Activated CD8-positive, alpha-beta memory T cell treated with anti-CD3 and anti-CD28 coated beads for 36 hours (primary cell): ENCODE measurements around the gene SEC61A1. TPM values are rescaled to one million over a fixed set of nuclear protein-coding genes. Genes with fewer than 3 reads are reported as not detected.

Experiments used
- CTCF ChIA-PET: fragments of 350-600 bp; sonication (Branson Sonifier 250); formaldehyde crosslinking; loops from one replicate; lab custom pipeline; 2021; ENCODE audit warnings: antibody characterized with exemption; lab: Charles Lee
- POLR2A ChIA-PET: fragments of 350-600 bp; sonication (Branson Sonifier 250); formaldehyde crosslinking; loops from one replicate; lab custom pipeline; 2021; ENCODE audit warnings: antibody characterized with exemption; lab: Charles Lee
- total RNA-seq, 2 experiments: library from RNA; stranded (reverse); gene quantifications; one replicate each; pipeline ENCODE4 v1.2.3, GENCODE V29; 2021

The SEC61A1 gene
- 100 to 1,000 TPM; 189 to 191 TPM for total RNA-seq

DNA sequence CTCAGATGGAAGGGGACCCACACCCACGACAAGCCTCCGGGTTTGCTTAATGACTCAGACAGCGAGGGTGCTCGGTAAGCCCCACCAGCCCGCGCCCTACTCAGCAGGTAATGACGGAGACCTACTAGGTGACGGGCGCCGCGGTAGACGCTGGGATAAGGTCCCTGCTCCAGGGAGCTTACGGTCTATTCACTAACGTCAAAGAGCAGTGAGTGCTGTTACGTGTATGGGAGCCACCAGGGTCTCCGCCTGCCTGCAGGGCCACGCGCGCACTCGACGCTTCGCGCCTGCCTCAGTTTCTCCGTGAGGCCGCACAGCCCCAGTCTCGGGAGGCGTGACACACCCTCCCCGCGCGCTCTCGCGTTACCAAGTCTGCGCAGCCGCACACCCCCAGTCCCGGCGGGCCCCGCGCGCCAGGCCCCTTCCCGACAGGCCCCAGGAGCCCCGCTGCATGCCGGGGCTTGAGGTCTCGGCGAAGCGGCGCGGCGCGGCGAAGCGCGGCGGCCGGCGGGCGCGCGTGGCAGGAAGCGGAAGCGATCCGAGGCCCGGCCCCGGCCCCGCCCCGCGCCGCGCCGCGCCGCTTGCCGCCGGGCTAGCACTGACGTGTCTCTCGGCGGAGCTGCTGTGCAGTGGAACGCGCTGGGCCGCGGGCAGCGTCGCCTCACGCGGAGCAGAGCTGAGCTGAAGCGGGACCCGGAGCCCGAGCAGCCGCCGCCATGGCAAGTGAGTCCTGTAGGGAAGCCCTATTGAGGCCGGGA, at the start of gene SEC61A1:
Gene SEC61A1, plus strand, starts transcription at position 601 of the 758 bp plus-strand sequence. Its CDS starts 116 bp downstream, at position 717.
- ChIA-PET POLR2A (interaction anchor here (0.5 to 0.6 kb wide), 2 partner anchors 381 to 477 kb away, joined by 3 to 4 read pairs; no protein-coding TSS in a partner anchor), CTCF (interaction anchor here (0.5 to 1.7 kb wide), 3 partner anchors 446 to 477 kb away, joined by 3 to 4 read pairs (median 3); no protein-coding TSS in a partner anchor)

DNA sequence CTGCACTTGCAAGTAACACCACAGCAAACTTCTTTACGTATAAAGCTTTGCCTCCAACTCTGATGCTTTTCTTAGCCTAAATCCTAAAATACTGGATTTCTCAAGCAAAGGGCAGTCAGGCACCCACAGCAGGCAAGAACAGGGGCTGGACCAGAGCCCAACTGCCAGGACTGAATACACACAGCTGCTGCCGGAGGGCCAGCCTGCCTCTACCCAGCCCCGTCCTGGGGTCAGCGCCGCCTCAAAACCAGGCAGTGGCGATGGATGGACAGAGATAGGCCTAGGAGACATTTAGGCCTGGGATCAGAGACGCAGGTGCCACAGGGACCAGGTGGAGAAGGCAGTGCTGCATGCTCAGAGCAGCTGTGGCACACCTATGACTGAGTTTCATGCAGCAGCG, 47.6 kb upstream of the SEC61A1 start:
- POLR2A ChIA-PET = no interaction called here

DNA sequence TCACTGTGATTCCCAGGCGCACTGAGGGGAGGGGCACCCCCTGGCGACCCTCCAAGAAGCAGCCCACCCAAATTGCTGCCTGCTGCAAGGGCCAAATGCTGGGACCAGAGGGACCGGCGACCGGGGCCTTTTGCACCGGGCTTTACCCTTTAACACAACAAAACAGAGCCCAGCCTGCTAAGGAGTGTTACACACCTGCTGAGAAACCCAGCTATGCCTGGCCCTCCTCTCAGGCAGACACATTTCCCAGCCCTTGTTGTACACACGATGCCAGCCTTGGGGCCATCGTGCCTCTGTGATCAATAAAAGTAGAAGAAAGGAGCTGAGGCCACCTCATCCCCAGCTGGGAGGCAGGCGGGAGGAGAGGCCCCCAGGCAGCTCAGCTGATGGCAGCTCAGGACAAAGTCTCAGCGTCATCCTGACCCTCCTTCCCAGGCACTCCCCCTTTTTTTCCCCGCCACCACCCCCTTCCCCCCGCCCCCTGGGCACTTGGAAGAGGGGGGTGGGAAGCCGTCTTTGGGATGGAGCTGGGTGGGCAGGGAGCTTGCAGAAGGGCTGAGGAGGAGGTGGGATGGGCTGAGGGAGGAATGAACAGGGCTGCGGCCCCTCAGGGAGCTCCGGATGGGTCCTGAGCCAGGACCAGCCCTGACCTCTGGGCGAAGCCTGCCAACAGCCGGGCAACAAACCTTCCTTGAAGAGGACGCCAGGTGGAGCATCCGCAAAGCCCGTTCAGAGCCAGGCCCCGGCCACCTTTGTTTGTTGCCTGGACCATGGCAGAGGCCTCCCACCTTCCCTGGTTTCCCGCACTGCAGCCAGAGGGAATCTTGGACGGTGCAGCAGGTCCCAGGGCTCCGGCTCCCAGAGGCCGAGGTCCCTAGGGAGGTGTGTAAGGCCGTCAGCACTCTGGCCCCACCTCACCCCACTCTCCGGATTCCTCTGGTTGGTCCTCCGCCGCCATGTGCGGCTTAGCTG, 45.9 kb upstream of the SEC61A1 start:
- POLR2A ChIA-PET = no interaction called here
- CTCF ChIA-PET = no interaction called here

More for the DNA sequence above, 47.6 kb upstream of the SEC61A1 start:
- CTCF ChIA-PET = no interaction called here

DNA sequence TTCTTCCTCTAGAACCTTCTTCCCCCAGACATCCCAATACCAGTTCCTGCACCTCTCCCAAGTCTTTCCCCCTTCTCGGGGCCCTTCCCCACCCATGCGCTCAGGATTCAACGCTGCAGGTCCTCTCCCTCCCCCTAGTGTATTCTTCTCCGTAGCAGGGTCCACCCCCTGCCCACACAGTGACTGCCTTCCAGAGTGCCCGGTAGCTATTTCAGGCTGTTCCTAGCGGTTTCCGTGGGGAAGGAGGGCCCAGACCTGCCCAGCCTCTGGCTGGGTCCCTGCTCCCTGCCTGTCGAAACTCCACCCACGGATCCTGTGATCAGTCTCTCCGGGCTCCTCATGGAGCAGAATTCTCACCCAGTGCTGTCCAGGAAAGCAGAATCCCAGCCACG, 45.2 kb upstream of the SEC61A1 start:
- POLR2A ChIA-PET = no interaction called here
- CTCF ChIA-PET = no interaction called here

DNA sequence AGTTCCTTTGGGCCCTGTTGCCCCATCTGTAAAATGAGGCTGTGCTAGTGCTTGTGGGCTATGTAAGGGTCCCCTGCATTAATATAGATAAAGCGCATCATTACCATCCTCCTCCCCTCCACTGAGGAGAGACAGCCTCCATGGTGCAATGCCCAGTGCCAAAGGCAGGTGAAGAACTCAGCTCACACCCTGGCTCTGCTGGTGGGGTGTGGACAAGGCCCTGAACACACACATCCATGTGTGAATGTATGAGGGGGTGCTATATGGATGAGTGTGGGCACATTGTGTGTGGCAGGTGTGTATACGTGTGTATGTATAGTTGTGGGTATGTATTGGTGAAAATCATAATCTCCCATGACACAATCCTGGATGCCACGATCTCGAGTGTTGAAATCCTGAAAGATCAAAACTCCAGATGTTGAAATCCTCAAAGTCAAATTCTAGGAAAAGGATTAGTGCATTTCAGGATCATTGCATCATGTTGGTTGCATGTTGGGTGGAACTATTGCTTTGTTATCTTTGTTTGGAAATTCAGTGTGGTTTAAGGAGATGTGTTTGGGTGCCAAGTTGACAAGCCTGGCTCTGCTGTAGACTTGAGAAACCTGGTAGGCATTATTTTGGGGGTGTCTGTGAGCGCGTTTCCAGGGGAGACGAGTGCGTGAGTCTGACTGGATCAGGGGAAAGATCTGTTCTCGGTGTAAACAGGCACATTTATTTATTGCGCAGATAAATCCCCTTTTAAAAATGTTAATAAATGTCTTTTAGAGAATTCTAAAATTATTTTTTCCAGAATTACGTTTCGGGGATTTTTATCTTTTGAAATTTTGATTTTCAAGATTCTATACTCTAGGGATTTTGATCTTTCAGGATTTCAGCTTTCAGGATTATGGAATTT, 42.0 kb upstream of the SEC61A1 start:
- CTCF ChIA-PET = no interaction called here

DNA sequence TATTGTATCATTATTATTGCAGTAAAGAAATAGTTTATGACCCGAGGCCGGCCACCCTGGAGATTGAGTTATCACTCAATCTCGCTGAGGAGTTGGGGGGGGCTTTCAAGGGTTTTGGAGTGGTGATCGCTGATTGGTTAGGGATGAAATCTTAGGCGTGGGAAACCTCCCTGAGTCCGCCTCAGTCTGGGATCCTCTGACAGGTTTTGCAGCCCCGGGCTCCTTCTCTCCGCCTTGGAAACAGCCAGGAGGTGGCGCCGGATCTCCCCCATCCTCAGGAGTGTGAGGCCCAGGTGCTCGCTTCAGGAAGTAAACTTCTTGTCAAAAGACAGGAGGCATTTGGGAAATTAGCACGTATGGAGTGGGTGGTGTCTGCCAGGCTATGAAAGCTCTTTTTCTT, 41.1 kb upstream of the SEC61A1 start:
- ChIA-PET CTCF (no interaction called here), POLR2A (no interaction called here)

More for the DNA sequence above, 42.0 kb upstream of the SEC61A1 start:
- POLR2A ChIA-PET = no interaction called here

DNA sequence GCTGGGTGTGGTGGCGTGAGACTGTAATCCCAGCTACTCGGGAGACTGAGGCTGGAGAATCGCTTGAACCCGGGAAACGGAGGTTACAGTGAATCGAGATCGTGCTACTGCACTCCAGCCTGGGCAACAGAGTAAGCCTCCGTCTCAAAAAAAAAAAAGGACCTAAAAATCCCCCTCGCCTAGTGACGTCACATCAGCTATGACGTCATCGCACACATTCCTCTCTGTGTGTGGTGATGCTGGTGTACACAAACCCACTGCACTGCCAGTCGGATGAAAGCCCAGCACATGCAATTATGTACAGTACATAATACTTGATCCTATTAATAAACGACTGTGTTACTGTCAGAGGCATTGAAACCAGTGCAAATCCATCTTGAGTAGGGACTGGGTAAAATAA, 40.2 kb upstream of the SEC61A1 start:
- ChIA-PET CTCF (no interaction called here), POLR2A (no interaction called here)

DNA sequence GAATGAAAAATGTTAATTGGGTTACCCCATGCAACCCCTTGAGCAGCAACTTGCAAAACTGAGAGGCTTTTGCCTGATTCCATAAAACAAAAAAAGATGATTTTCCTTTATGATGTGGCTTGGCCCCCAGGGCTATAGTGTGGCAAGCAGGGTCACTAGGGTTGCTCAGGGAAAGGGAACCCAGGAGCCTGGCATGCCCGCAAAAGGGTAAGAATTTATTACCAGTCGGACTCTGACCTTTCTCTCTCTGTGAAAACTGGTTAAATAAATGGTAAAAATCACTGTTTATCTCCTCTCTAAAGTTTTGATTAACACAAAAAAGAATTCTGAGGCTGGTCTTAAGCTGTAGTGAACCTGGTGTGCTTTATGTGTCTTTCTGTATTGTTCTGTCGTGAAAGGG, 37.7 kb upstream of the SEC61A1 start:
- ChIA-PET POLR2A (no interaction called here), CTCF (no interaction called here)

DNA sequence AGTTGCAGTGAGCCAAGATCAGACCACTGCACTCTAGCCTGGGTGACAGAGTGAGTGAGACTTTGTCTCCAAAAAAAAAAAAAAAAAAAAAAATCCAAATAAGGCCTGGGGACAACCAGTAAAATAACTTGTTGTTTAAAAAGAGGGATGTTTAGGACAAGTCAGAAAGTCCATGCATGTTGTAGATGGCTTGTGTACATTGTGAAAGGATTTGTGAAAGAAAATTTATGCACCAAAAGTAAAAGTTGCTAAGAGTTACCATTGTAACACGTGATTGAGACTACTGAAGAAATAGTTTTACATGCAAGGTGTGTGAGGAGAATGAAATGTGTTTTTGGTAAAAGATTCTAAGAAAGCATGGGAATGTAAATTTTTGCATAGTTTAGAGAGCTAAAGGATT, 35.7 kb upstream of the SEC61A1 start:
- POLR2A ChIA-PET = interaction anchor here (0.7 kb wide), 1 partner anchor 13 kb away, joined by 16 read pairs; no protein-coding TSS in a partner anchor
- CTCF ChIA-PET = interaction anchor here (0.7 kb wide), 2 partner anchors 364 to 434 kb away, joined by 3 to 5 read pairs; no protein-coding TSS in a partner anchor

DNA sequence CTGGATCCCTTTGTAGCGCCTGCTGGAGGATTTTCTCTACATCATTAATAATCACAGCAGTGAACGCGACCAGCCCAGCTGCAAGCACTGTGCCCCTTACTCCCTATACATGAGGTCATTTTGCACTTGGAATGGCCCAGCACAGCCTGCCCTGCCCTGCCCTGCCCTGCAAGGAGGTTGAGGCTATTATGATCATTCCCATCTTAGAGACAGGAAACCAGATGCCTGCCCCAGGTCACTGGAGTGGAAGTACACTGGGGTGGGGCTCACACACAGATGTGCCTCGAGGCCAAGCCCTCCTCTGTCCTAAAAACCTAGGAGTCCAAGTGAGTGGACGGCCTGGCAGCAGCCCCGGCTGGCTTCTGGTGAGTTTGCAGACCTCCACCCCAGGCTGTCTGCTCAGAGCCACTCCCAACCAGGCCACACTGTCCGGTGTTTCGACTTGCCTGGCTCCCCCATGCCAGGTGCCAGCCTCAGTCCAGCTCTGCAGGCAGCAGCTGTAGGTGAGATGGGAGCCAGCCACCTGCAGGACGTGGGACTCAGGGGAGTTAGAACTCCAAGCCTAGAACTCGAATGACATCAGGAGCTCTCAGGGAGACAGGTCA, 30.4 kb upstream of the SEC61A1 start:
- ChIA-PET CTCF (no interaction called here), POLR2A (no interaction called here)

DNA sequence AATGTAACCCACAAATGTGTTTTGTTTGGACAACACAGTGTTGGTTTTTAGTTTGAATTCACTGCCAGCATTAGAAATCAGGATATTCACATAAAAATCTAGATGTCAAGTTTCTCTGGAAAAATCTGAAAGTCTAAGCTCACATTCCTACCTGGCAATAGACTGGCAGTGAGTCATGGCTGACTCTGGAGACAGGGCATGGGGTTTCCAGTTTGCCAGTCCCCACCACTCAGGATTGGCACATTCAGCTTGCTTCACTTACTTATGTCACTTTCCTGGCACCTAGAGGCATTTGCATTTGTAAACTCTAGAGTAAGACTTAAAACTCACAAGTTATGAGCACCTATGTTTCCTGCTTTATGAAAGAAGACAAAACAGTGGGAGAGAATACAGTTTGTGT, 19.1 kb upstream of the SEC61A1 start:
- POLR2A ChIA-PET = no interaction called here
- CTCF ChIA-PET = no interaction called here

DNA sequence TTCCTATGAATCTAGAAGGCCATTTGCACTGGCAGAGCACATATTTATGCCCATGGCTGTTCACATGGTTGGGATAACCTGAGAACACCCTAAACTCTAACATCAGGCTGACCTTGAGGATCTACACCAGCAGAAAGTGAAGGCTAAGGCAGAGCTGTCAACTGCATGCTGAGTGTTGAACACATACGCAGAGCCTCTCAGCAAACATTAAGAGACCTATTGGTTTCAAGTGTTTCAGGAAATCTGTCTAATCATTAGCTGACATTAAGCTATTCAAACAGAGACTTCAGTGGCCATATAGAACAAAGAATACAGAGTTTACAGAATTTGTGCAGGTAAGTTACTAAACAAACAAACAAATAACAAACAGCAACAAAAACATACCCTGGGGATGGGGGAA, 16.1 kb upstream of the SEC61A1 start:
- ChIA-PET CTCF (no interaction called here), POLR2A (no interaction called here)

DNA sequence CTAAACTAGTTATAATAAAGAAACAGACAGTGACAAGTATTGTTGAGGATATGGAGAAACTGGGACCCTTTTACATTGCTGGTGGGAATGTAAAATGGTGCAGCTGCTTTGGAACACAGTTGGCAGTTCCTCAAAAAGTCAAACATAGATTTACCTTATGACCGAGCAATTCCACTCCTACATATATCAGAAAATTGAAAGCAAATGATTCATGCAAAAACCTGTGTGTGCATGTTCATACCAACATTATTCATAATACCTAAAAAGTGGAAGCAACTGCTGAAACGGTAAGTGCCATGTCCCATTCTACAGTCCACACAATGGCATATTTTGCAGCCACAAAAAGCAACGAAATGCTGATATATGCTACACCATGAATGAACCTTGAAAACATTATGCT, 12.2 kb upstream of the SEC61A1 start:
- ChIA-PET POLR2A (no interaction called here), CTCF (no interaction called here)

DNA sequence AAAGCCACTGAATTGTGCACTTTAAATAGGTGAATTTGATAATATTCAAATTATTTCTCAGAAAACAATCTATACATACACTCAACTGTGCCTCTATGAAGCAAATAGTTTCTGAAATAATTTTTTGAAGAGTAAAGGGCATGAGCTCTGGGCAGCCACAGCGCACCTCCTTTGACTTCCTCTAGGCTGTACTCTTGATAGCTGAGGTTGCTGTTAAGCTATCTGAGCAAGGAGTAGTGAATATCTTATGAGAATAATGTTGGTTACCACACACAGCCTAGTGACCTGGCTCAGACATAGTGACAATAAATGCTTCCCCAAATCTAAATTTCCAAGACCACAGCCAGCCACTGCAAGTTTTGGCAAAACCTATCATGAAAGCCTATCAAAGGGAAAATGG, 11.6 kb upstream of the SEC61A1 start:
- POLR2A ChIA-PET = no interaction called here

DNA sequence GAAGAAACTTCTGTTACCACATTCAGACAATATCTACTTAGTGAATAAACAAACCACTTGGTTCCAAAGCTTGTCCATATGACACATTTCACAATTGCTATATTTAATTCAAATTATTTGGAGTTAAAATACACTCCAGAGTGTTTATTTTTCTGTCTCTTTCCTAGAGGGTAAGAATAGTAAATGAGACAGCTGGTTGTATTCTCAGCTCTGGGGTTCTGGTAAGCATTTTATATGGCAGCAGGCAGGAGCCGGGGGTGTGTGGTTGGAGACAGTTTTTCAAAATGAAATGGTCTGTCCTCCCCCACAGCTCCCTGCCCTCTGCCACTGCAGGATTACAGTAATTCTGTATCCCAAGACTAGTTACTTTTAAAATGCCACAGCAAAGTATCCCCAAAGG, 10.9 kb upstream of the SEC61A1 start:
- ChIA-PET CTCF (no interaction called here), POLR2A (no interaction called here)

More for the DNA sequence above, 11.6 kb upstream of the SEC61A1 start:
- CTCF ChIA-PET = no interaction called here

DNA sequence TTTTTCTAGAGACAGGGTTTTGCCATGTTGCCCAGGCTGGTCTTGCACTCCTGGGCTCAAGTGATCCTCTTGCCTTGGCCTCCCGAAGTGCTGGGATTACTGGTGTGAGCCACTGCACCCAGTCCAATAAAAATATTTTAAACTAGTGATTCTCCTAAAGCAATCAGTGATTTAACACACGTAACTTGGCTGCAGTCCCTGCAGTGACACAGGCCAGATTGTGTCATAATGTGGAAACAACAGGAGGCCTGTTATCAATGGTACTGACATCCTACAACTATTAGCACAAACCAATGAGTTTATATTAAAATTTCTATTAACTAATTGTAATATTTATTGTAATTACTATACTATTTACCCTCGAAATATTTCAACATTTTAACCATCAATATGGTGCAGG, 1.6 kb upstream of the SEC61A1 start:
- ChIA-PET CTCF (interaction anchor here (1.7 kb wide), 1 partner anchor 476 kb away, joined by 3 read pairs; no protein-coding TSS in a partner anchor), POLR2A (no interaction called here)

DNA sequence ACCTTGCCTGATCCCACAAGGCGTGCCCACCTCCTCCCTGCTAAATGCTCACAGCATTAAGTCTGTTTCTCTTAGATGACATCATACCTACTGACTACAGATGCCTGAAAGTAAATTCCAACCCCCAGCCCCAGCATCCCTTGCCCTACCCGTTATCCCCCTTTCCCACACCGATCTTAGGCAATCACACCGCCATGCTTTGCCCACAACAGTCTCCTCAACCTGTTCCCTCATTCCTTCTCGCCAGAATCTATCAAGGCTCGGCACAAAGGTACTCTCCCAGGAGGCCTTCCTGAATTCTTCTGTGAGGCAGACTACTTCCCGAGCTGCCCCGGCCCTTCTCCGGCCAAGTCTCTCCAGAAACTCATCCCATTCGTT, 789 bp upstream of the SEC61A1 start:
- CTCF ChIA-PET = interaction anchor here (1.7 kb wide), 1 partner anchor 477 kb away, joined by 3 read pairs; no protein-coding TSS in a partner anchor
- POLR2A ChIA-PET = no interaction called here

DNA sequence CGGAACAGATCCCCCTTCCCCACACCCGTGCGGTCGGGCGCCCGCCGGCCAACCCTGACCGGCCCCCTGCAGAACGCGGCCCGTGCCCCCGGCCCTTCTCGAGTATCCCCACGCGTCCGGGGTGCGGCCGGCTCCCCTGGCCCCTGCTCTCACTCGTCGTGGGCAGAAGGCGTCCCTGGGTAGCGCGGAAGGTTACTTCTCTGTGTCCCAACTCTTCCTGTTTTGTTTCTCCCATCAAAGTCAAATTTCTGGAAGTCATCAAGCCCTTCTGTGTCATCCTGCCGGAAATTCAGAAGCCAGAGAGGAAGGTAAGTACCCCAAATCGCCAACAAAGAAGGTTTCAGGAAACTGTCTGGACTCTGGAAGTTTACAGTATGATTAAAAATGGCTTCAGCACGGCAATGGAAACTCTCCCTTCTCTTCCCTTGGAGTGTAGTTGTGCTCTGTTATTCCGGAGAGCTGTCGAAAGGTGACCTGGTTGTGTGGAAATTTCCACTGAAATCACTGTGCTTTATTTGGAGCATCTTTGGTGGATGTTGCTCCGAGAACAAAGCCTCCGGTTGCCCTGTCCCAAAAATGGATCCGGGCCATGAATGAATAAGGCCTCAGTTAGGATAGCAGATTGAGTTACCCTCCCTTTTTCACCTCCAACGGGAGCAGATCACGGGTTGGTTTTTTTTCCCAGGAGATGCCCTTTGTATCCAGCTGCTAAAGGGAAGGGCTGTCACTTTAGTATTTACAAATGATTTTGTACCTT, 536 bp downstream of the SEC61A1 start:
- CTCF ChIA-PET = interaction anchor here (1.1 kb wide), 1 partner anchor 445 kb away, joined by 3 read pairs; no protein-coding TSS in a partner anchor
- POLR2A ChIA-PET = interaction anchor here (0.5 to 0.6 kb wide), 2 partner anchors 380 to 478 kb away, joined by 3 to 4 read pairs; no protein-coding TSS in a partner anchor
